ENCODE data around the gene MLEC.

Gene MLEC

GRCh38 chr12:120696626-120697025 lies 9.7 kb downstream of the MLEC start:
- DNase-seq: no peak

DNA sequence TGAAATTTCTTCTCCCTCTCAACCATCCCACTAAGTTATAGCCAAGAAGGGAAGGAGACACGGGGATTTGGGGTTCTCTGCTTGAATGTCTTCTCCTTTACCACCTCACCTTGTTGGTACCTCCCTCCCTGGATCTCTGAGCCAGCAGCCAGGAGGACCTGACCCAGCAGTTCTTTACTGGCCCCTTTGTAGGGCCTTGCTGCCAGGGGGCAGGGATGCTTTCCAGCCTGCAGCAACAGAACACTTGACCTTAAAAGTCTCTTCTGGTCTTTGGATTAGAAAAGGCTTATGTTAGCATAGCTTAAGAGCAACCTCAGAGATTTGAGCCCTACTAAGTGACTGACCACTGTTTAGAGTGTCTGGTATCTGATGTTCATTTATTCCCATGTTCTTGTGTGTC lies 10.4 kb downstream of the MLEC start:
- no peak for DNase-seq

DNA sequence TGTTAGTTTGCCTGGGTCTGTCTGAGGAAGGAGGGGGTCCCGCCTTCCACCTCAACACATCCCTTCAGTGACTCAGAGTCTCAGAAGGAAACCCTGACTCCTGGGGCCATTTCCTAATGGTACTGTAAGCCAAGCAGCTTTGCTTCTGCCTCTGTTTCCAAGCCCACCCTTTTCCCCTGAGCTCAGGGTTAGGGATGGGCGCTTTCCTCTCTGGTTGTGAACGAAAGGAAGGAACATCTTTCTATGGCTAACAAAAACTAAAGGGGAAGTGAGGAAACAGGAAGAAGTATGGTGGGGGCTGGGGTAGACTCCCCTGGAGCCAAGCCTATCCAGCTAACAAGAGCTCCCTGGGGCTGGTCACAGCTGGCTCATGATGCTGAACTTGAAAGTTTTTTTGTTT lies 11.7 kb downstream of the MLEC start:
- DNase-seq: no peak

- DNase-seq: no peak
Measured at GRCh38 chr12:120699553-120699952, 12.6 kb downstream of the MLEC start.

- no peak for DNase-seq
Measured at GRCh38 chr12:120700886-120701285, 13.9 kb downstream of the MLEC start.

DNA sequence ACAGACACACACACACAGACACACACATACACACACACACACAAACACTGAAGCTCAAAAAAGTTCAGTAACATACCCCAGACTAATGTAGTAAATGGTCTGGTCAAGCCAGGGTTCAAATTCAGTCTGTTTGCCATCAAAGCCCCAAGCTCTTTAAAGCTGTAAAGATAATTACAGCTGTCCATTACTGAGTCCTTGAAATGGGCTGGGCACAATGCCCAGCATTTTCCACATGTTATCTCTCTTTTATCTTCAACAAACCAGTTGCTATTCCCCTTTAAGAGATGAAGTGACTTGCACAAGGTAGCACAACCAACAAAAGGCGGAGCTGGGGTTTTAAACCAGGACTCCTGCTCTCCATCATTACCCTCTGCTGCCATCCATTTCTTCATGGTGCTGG lies 15.7 kb downstream of the MLEC start:
- DNase-seq: no peak

- DNase-seq: no peak
Measured at GRCh38 chr12:120703311-120703942, 16.5 kb downstream of the MLEC start.

GRCh38 chr12:120705618-120706017 lies 18.7 kb downstream of the MLEC start:
- no peak for DNase-seq

DNA sequence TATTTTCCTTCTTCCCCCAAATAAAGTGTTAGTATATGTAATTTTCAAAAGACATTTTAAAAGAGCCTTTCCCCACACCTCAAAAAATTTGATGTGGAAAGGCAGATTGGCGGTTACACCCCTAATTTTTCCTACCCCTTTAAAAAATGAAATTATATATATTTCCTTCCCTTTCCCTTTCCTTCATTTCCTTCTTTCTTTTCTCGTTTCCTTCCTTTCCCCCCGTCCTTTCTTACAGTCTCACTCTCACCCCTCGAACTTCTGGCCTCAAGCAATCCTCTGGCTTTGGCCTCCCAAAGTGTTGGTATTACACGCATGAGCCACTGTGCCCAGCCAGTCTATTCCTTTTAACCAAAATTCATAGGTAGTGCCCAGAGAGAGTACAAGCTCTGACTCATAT lies 19.1 kb downstream of the MLEC start:
- DNase-seq: no peak

GRCh38 chr12:120708651-120709050 lies 21.7 kb downstream of the MLEC start:
- no peak for DNase-seq

DNA sequence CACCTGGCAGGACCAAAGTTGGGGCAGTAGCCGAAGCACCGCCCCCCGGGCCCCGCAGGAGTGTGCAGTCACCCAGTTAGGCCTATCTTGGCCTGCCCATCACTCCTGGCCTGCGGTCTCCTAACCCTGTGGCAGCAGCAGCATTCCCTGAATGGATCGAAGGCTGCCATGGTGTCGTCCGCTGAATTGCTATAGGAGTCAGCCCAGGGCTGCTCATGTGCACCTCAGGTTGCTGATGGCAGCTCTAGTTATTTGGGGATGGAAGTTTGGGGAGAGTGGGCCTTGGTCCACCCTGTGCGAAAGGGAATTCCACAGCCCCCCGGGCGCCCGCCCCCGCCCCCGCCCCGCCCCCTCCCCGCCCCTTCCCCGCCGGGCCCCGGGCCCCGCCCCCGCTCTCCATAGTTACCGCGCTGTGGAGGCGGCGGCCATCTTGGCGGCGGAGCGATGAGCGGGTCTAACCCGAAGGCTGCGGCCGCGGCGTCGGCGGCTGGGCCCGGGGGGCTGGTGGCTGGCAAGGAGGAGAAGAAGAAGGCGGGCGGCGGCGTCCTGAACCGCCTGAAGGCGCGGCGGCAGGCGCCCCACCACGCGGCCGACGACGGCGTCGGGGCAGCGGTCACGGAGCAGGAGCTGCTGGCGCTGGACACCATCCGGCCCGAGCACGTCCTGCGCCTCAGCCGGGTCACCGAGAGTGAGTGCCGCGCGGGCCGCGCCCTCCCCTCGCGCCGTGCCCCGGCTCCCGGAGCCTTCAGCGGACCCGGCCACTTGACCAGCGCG lies 23.3 kb downstream of the MLEC start, which contains the start of gene UNC119B:
TSS of gene UNC119B (plus strand) at position 428 of the 774 bp plus-strand sequence. CDS start at position 445, 17 bp downstream.
- DNase-seq: peak; percentile 58

DNA sequence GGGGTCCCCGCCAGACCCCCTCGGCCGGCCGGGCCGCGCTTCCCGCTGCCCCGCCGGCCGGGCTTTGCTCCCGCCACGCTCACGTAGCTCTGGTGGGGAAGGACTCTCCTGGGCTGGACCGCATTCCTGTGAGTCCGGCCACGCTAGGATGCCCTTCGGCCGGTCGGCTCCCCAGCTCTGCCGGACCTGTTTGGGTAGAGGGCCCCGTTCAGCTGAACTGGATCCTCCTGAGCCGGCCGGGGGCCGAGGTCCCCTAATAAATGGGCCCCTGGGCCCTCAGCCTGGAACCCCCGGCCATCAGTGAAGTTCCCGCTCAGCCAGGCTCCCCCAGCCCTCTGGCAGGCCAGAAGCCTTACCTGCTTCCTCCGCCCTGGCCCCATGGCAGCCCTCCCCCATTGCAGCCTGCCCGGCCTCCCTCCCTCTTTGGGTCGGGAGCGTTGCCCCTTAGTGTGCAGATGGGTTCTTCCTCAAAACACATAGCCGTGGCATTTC lies 23.9 kb downstream of the MLEC start:
- no peak for DNase-seq

- DNase-seq: no peak
Measured at GRCh38 chr12:120711411-120711810, 24.5 kb downstream of the MLEC start.

GRCh38 chr12:120712610-120713009 lies 25.7 kb downstream of the MLEC start:
- DNase-seq: no peak

DNA sequence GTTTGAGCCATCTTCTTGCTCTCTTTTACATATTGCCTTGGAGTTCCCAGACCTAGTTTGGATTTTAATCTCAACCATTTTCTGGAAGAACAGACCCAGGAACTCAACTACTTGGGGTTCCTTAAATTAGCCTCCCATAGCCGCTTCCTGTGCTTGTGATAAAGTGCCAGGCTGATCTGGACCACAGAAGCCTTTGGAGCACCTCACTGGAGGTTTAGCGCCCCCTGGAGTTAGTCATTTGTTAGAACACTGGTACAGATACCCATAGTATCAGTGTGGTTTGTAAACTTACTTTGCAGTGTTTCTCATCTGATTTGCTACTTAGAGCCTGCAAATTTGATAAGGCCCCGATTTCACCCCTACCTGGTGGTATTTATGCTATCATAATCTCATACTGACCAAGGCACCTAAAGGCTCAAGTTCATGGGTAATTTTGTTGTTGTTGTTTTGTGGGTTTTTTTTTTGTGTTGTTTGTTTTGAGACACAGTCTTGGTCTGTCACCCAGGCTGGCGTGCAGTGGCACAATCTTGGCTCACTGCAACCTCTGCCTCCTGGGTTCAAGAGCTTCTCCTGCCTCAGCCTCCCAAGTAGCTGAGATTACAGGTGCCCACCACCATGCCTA lies 27.0 kb downstream of the MLEC start:
- DNase-seq: peak; percentile 92

GRCh38 chr12:120718055-120718454 lies 31.1 kb downstream of the MLEC start:
- DNase-seq: no peak

DNA sequence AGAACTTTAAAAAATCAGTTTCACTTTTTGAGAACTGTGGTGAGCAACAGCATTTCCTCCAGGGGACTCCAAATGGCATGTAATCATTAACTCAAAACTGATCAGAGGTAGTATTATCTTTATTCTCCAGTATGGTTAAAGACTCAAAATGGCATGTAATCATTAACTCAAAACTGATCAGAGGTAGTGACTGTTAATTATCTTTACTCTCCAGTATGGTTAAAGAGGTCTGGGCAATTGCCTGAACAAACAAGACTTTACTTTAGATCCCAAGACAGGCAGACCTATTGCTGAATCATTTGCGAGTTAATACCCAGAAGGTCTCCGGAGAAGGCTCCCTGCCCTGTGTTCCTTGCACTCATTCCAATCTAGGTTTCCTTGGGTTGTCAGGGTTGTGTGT lies 32.1 kb downstream of the MLEC start:
- no peak for DNase-seq

- no peak for DNase-seq
Measured at GRCh38 chr12:120719496-120720233, 32.7 kb downstream of the MLEC start.

DNA sequence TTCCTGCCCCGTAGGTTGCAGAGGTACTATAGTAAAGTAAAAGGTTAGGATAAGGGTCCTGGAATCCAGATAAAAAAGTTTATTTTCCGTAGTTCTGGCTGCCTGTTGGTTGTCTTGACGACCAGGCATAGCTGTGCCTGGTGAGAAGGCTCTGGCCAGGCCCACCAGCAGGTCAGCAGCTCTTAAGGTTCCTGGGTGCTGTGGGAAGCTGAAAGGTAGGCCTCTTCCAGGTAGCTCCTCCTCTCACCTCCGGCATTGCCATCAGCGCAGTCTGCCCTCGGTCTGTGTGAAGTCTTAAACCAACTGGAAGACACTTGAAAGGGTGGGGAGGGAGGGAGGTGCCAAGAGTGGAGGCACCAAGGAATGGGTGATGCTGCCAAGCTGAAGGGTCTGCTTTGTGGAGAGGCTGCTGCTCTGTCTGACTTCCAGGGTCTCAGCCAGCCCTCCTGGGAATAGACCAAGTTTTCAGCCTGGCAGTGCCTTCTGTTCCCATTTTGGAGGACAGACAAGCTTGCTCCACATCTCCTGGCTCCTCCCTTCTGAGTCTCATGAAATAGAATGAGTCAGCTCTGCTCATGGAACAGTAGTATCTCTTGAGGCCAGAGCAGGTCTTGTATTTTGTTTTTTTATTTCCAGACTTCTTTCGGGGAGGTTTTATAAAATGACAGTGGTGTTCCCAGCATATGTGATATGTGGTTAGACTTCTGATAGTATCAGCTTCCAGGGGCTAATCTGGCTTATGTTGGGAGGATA lies 33.5 kb downstream of the MLEC start:
- peak; percentile 70 for DNase-seq

DNA sequence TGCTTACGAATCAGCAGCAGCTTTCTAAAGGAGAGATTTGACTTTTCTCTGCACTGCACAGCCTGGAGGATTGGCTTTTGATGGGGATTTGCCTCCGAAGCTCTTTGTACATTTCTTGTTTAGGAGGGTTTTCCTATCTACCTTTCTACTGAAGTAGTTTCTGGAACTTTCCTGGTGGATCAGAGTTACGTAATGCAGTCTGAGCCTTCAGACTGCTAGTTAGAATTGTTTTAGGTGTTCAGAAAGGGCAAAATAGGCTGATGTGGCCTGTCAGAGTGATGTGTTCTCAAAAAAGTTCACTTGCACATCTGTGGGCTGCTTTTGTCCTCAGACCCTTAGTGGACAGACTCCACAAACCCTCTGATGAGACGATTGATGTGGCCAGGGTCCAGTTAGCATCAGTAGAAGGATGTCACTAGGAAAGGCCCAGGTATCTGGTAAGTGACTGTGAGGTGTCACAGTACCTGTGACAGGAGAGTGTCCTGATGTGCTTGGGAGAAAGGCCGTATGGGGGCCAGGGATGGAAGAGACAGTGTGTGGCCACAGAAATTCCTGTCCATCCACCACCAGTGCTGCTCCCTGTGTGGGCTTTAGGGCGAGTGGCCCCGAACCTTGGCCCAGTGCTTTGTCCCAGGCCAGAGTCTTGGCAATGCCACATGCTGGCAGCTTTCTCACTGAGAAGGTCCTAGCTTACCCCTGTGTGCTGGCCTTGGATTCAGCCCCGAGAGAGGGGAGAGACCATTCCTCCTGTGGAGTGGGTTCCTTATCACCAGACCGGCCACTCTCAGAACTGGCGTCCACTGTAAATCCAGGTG lies 34.2 kb downstream of the MLEC start:
- no peak for DNase-seq

DNA sequence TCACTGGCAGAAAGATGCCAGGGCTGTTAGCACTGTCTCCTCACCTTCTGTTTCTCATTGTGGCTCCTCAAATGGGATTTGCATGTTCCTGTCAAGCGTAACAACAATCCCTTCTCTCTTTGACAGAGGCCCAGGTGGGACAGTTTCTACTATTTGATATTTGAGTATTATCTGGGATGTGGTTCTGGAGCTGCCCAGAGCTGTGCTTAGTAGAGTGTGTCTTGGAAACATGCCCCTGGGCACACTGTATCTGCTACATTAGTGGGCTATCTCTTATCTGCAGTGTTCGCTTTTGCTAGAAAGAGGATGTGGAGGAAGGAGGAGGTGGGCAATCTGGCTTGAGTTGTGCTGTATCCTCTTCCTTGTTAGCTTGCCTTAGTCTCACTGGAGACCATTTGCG lies 34.9 kb downstream of the MLEC start:
- DNase-seq: no peak

GRCh38 chr12:120722784-120723183 lies 35.8 kb downstream of the MLEC start:
- DNase-seq: no peak

Measured in suppressor macrophage treated with lipopolysaccharide for 4 hours (primary cell).